TTC549 (cell line): Measurements from ENCODE around the gene DERA.
"Not testable (repeated sequence)": the region's sequence is repeated elsewhere in the genome, so short reads cannot be mapped to it uniquely, and the experiment has no call there.

Experiments used
- FAIRE-seq: peaks from 2 replicates; lab custom pipeline; 2012; peaks lifted over from hg19 to GRCh38; lab: Jason Lieb, UNC

The DERA gene

DNA sequence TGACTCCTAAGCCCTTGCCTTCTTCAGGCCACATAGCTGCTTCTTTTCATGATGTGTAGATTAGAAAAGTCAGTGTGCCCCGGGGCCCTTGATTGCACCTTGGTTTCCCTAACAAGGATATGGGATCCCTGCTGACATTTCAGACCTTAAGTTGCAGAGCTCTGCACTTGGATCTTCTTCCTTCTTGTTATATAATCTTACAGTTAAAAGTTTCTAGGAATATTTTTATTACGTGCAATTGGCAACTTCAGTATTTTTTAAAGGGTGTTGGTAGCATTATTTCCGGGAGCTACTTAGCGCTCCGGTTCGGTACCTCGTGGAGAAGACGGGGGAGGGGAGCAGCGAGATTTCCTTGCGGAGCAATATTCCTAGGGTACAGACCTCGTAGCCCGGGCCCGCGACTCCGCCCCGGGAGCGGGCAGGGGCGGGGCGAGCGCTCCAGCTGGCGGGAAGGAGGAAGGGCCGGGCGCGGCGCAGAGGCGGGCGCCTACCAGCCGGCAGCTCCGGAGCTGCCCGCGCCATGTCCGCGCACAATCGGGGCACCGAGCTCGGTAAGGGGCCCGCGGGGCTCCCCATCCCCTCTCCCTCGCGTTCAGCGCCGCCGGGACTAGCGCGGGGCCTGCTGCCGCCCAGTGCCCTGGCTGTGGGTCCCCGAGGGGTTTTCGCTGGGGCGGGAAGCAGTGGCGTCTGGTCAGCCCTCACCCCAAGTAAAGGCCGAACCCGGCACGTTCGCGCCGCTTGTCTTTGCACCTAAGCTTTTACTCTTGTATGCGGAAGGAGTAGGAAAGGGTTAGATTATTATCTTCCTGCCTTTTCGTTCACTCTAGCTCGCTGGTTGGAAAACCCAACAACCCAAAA lies at the start of gene DERA:
DERA (plus strand) TSS at position 469 of the 858 bp plus-strand sequence; CDS start at position 521, 52 bp downstream.
- no peak for FAIRE-seq

DNA sequence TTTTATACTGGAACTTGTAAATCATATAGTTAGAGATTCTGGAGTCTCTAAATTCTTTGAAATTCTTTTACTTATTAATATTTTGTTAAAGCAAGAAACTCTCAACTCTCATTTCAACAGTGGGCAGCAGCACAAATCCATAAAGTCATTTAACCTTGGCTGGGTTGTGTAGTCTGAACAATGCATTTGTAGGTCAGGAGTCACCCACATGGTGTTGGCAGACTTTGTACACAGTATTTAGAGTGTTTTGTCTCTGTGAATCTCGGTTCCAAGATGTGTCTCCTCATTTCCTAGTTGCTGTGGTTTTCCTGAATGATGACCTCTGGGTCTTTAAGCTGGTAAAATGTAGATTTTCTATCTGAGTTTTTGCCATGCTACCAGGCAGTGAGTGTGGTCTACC lies 49.7 kb upstream of the DERA start:
- FAIRE-seq = no peak

DNA sequence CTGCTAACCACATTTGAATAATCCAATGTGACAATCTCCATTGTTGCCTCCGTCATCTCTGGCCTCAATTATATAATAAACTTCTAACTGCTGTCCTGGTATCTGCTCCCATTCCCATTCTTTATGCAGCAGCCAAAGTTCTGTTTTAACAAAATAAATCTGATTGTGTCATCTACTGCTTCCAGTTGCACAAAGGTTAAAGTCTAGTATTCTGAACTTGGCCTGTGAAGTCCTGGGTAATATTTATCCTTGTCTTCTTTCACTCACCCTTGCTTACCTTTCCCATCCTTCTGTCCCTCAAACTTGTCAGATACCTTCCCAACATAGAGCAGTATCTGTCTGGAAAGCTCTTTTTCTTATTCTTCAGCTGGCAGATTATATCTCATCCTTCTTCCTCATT lies 48.3 kb upstream of the DERA start:
- no peak for FAIRE-seq

DNA sequence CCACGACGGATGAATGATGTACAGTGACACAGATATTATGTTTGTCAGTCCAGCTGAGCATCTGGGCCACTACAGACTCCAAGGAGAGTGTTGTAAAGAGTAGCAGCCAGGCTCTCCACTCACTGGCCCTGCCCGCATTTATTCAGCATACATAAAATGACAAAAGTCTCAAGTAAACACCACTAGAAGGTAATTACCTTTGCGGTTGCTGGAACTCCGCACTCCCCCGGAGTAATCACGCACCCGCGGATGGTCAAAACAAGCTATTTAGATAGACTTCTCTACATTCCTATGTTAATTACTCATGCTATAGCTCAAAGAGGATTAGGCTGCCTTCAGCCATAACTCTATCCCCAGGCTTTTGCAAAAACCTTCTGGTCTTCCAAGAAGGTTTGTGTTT lies 47.8 kb upstream of the DERA start:
- no peak for FAIRE-seq

DNA sequence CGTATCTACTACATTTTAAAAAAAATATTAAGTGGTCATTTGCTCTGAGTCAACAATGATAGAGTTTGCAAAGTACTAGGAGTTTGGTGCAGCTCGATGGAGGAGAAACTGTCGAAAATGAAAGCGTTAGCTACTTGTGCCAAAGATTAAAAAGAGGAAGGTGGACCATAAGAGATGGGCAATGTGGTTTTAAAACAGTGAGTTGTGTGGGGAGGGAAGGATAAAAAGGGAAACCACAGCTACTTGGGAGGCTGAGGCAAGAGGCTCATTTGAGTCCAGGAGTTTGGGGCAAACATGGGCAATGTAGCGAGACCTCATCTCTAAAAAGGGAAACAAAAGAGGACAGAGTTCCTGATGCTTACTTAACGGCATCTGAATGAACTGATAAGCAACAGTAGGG lies 47.1 kb upstream of the DERA start:
- no peak for FAIRE-seq

DNA sequence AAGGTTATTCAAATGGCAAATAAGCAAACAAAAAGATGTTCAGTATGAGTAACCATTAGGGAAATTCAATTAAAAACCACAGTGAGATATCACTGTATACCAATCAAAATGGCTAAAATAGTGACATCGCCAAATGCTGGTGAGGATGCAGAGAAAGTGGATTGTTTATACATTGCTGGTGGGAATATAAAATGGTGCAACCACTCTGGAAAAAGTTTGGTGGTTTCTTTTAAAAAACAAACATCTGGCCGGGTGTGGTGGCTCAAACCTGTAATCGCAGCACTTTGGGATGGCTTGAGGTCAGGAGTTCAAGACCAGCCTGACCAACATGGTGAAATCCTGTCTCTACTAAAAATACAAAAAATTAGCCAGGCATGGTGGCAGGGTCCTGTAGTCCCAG lies 42.9 kb upstream of the DERA start:
- FAIRE-seq = no peak

DNA sequence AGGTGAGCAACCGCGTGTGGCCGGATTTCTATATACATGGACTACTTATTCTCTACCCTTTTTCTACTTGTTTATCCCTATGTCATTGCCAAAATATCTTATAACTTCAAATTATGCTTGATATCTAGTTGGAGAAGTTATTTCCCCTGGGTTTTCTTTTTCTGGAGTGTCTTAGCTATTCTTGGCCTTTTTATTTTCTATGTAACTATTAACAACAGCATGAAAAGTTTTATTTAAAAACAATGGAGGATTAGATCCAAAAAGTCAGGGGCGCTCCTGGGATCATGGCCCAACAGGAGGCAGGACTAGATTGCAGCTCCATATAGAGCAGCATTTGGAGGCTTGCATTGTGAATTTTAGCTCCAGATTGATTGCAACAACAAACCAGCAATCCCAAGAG lies 37.6 kb upstream of the DERA start:
- no peak for FAIRE-seq

DNA sequence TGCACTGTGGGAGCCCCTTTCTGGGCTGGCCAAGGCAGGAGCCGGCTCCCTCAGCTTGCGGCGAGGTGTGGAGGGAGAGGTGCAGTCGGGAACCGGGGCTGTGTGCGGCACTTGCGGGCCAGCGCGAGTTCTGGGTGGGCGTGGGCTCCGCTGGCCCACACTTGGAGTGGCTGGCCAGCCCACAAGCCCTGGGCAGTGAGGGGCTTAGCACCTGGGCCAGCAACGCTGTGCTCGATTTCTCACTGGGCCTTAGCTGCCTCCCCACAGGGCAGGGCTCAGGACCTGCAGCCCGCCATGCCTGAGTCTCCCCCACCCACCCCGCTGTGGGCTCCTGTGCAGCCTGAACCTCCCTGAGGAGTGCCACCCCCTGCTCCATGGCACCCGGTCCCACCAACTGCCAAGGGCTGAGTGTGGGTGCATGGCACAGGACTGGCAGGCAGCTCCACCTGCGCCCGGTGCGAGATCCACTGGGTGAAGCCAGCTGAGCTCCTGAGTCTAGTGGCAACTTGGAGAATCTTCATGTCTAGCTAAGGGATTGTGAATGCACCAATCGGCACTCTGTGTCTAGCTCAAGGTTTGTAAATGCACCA lies 36.5 kb upstream of the DERA start:
- FAIRE-seq = not testable (repeated sequence)

DNA sequence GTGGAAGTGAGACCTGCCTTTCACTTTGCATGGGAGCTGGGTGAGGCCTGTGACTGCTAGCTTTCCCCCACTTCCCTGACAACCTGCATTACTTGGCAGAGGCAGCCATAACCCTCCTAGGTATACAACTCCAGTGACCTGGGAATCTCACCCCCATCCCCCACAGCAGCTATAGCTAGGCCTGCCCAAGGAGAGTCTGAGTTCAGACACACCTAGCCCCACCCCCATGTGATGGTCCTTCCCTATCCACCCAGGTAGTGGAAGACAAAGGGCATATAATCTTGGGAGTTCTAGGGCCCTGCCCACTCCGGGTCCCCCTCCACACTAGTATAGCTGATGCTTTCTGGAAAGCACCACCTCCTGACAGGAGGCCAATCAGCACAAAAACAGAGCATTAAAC lies 35.3 kb upstream of the DERA start:
- no peak for FAIRE-seq

DNA sequence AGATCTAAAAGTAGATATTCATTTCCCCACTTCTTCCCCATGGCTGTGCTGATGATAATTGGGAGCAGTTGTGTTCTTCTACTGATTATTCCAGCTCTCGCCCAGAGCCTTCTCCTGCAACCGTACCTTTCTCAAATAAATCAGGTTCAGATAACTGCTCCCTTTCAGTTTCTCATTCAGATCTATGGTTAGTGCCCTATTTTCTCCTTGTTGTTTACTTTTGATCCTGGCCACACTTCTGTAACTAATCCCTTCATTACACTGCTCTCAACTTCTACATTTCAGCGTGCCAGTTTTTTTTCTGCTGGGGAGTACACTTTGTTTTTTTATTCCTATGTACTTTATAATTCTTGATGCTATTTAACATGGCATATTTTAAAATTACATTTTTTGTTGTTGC lies 31.7 kb upstream of the DERA start:
- FAIRE-seq = no peak

DNA sequence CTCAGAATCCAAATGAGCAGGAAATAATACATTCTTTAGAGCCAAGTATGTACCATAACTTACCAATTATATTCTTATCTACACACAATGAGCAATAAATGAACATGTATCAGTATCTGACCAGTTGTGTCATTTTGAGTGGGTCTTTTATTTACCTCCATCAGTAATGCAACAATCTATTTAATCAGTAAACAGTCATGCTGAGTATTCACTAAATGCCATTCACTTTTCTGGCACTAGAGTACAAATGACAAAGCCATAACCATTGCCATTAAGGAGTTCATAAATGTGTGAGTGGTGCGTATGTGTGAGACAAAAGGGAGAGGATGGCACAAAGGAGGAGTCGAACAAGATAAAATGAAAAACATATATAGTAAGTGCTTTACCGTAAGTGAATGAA lies 30.4 kb upstream of the DERA start:
- FAIRE-seq = no peak

DNA sequence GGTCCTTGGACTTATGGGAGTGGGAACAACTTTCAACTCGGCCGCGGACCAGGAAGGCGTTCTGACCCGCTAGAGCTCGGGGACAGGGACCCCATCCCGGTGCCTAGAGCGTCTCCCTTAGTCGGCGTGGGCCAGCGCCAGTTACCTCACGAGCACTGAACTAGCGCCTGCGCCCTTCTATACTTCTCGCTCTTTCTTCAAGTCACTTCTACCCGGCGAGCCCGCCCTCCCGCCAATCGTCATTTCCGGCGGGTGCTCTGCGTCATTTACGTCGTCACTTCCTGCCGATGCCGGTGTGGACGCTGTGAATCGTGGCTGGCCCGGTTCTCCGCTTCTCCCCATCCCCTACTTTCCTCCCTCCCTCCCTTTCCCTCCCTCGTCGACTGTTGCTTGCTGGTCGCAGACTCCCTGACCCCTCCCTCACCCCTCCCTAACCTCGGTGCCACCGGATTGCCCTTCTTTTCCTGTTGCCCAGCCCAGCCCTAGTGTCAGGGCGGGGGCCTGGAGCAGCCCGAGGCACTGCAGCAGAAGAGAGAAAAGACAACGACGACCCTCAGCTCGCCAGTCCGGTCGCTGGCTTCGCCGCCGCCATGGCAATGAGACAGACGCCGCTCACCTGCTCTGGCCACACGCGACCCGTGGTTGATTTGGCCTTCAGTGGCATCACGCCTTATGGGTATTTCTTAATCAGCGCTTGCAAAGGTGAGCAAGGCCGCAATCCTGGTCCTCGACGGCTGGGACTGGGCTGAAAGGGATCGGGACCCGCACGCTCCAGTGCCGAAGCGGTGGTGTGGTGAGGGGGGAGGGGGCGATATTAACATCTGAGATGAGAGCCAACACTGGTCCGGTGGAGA lies 28.8 kb upstream of the DERA start, which contains the start of gene STRAP:
STRAP (plus strand) TSS at position 270 of the 854 bp plus-strand sequence; CDS start at position 591, 321 bp downstream.
- peak; percentile 19 for FAIRE-seq

DNA sequence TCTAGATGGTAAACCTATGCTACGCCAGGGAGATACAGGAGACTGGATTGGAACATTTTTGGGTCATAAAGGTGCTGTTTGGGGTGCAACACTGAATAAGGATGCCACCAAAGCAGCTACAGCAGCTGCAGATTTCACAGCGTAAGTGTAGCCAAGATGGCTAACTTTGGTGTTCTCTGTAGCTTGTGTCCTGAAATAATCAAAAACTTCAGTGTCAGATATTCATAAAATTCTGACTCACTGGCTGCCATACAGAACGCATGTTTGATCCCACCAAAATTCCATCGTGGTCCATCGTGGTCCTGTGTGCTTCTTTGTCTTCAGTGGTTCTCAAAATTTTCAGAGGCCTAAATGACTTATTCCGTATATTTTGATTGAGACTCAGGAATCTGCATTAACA lies 27.6 kb upstream of the DERA start:
- no peak for FAIRE-seq

DNA sequence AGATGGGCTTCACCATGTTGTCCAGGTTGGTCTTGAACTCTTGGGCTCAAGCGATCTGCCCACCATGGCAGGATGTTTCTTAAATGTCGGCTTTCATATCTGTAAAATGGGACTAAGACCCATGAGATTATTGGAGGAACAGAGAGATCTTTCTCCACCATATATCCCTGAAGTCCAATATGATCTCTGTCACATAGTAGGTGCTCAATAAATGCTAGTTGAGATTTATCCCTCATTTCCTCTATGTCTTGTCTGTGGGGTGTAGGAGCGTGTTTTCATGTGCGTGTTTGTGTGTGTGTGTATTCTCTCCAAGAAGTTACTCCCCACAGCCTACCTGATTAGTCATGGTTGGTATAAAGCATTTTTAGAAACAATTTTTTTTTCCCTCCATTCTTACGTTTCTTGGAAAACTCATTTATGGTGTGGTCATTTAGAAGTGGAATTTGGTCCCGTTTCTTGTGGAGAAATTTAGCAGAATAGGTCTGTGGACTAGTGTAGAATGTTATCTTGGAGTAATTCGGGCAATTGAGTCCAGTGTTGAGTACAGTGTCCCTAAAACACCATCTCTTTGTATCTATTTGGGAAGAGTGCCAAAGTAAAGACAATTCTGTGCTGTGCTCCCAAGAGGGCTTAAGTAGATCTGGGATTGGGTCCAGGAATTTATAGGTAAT lies 24.6 kb upstream of the DERA start:
- FAIRE-seq = no peak

DNA sequence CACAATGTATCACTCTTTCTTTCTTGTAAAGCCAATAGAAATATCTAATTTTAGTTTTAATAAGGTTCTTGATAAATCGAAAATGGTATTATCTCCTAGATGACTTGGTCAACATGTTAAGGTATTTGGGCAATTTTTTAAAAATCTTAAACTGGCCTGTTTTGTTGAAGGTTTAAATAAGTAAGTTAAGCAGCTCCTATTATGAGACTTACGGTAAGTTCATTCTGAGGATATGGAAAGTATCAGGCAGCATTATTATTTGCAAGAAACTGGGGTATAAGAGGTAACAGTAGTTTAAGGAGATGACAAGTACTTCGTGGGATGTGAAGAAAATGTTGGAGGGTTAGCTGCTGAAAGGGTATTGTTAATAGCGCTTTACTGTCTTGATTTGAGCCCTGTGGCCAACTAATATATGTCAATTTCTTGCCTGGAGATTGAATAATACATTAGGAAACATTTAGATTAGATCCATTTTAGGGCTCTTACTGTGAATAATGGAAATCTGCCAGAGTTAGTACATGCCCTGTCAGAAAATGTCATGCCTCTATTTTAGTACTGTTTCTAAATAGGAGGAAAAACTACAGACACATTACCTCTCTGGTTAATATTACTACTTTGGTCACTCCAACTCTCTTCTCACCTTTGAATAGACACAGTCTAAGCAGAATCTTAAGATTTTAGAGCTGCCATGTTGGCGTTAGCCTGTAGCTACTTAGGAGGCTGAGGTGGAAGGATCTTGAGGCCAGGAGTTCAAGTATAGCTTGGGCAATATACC lies 23.9 kb upstream of the DERA start:
- no peak for FAIRE-seq

DNA sequence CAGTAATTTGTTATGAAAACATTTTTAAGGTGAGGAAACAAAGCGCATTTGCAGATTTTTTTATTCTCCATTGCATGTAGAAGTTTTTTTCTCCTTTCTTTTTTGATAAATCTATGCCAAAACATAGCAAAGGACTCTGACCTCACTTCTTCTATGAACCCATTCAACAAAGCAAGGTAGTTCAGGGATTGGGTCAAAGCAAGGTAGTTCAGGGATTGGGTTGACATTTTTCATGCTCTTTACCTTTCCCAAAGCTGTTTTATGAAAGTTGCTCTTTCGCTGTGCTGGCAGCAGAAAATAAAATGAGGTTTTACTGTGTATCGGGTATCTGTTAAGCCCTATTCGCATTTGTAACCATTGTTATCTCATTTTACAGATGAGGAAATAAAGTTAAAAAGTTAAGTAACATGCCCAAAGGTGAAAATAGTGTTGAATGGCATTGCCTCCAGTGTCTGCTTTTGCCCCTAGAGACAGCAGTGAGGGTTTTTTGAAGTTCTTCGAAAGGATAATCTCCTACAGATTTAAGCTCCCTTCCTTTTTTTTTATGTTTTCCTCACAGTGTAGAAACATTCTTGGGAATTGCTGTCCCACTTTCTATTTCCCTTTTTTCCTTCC lies 18.4 kb upstream of the DERA start:
- FAIRE-seq = no peak

DNA sequence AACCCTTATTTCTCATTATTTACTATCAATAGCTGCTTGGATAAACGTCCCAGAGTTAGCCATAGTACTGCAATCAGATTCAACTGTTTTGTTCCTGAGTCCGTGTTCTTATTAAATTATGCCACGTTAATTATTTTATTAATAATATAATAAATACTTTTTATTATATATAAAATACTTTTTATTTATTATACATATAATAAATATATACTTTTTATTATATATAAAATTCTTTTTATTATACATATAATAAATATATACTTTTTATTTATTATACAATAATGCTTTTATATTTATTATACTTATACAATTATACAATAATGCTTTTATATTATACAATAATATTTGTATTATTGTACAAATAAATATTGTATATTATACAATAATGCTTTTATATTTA lies 17.9 kb upstream of the DERA start:
- FAIRE-seq = peak; percentile 99

DNA sequence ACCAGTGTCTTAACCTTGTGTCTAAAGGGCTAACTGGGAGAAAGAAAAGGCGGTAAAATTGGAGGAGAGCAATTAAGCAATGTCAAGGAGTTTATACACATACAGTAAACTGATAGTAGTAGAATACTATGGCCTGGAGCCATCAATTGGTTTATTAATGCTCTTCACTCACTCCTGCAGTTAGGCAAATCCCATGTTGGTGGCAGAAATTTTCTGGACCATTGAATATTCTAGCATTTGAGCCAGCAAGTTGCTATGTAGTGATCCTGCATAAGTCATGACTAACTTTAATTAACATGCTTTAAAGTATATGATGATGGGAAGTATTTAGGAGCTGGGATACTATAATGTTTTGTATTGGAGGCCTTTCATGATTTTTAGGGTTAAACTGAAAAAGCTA lies 14.3 kb upstream of the DERA start:
- FAIRE-seq = no peak

DNA sequence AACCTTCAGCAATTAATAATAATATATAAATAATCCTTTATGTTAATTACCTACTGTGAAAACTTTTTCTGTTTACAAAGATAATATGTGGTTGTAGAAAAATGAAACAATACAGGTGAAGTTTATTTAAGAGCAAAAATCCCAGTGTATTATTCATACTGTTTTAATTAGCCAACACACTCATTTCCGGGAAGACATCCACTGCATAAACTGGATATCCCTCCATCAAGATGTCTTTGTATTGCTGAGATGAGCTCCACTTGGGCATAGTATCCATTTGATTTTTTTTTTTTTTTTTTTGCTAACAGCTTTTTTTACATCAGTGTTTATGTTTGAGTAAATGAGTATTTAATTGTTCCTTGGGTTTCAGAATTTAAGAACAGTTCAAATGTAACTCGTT lies 13.7 kb upstream of the DERA start:
- FAIRE-seq = no peak

DNA sequence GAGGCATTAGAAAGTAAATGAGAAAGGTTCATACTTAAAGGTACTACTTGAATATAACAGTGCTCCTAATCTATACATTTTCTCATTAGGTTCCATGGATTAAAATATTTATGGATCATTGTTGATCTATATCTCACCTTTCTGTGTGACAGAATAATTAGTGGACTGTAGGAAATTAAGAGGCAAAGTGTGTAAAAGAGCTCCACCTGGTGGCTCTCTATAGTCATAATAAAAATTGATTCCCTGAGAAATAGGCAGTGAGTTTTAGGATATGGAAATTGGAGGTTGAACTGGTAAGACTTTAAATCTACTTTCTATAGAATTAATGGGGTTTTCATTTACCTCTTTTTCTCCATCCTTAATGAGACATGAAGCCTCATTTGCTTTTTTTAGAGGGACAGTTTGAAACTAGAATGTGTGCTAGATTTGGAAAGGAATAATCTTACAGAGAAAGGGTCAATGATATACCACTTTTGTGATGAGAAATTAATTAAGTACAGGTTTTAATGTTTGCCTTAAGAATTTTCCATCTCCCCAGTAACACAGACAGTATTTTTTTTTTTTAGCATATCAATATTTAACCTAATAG lies 11.8 kb upstream of the DERA start:
- peak; percentile 60 for FAIRE-seq
